DMS79 (cell line): ENCODE data around the gene PRKAR1B.

Experiments
- DNase-seq: peaks from one replicate; lab custom pipeline; 2025; lab: John Stamatoyannopoulos, UW

The PRKAR1B gene

GRCh38 chr7:602341-603141 is 124.5 kb downstream of the PRKAR1B start:
- no peak for DNase-seq

DNA sequence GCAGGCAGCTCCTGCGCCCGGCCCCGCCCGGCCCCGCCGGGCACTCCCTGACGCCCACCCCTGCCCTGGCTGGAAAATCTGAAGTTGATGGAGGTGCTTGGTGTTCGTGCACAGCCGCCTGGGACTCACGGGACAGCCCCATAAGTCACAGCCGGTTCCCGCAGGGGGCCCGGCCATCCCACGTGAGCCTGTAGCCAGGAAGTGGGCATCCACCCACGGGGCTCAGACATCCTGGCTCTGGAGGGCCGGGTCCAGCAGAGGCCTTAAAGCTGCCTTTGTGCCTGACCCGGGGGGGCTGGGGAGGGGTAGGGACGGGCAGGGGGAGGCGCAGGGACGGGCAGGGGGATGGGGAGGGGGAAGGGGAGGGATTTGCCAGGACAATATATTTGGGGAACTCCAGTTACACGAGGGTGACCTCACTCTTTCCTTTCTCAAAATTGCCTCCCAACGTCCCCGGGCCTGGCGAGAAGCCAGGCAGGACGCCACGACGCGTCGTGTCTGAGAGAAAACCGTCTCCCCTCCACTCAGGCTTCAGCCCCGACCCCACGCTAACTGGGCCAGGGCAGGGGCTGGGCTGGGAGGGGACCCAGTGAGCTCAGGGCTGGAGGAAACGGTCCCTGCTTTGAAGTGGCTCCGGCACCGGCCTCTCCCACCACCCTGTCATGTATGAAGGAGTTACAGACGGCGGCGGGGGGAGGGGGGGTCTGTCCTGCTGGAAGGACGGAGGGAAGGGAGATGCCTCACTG is 125.3 kb downstream of the PRKAR1B start:
- DNase-seq = no peak

DNA sequence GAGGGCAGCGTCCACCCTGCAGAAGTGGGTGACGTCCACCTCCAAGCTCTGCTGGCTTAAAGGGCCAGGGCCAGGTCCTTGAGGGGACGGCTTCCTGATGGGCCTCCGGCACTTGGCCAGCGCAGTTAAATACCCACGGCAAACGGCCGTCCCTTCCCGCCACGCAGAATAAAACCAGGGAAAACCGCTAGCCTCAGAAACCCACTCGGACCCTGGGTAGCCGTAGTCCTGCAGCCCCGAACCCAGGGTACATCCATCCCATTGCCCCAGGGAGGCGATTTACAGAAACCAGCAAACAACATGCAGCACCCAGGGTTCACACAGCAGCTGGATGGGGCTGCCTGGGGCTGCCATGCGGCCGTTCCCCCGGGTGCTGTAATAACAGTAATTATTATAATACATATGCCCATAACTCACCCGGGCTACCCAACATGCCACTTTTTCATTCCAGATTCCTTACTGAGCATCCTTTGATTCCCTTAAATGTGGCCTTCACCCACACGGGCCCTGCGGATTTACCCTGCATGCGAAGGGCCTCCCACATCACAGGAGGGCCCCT is 126.0 kb downstream of the PRKAR1B start:
- DNase-seq = no peak

DNA sequence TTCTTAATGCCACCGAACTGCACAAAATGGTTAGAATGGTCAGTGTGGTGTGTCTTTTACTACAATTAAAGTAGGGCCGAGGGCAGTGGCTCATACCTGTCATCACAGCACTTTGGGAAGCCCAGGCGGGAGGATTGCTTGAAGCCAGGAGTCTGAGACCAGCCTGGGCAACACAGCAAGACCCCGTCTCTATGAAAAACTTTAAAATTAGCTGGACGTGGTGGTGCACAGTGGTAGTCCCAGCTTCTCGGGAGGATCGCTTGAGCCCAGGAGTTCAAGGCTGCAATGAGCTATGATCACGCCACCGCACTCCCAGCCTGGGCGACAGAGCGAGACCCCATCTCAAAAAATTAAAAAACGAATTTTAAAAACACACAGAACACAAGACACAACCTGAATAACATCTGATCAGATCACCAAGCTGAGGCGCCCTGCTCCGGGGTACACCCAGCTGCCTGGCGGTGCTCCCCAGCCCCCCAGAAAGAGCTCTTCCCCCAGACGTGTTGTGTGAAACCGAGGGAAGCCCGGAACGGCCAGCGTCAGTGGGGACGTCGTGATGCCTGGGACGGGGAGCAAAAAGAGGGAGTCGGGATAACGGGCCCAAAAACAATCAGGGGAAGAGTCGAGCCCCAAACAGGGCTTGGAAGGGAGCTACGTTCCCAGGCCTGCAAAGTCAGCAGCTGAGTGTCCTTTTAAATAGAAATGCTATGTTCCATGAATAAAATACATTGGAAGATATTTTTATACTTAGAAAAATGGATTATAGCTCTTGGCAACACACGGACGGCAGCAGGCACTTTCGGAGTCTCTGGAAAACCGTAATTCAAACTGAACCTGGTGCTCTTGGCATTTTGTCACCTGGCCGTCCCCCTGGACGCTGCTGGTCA is 126.7 kb downstream of the PRKAR1B start:
- no peak for DNase-seq

DNA sequence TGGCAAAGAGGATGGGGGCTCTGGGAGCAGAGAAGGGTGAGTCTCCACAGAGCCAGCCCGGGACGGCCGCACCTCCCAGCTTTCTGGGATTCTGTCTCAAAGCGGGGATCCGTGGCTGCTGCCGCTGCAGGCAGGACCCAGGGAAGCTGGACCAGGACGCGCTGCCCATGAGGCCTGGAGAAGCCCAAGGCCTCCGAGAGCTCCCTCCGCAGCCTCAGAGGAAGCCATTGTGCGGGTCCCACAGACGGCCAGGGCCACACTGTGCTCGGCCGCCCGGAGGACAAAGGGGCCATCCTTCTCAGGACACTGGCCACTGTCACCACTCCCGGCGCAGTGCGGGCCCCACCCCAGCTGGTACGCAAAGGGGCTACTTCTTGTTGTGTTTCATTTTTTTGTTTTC is 128.2 kb downstream of the PRKAR1B start:
- no peak for DNase-seq

GRCh38 chr7:597348-598178 is 129.5 kb downstream of the PRKAR1B start:
- DNase-seq = no peak

DNA sequence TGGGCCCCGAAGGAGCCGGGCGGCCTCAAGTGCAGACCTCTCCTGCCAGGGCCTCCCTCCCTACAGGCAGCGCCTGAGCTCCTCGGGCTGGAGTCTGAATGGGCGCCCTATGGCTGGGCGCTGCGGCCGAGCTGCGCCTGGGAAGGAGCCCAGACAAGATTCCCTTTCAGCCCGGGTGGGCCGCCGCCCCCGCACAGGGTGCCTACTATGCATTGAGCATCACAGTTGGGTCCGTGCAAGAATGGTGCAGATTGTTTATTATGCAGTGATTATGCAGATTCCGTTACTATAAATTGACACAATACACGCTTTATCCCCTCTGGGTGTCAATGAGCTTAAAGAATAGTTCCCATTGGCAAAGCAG is 130.3 kb downstream of the PRKAR1B start:
- DNase-seq = no peak

DNA sequence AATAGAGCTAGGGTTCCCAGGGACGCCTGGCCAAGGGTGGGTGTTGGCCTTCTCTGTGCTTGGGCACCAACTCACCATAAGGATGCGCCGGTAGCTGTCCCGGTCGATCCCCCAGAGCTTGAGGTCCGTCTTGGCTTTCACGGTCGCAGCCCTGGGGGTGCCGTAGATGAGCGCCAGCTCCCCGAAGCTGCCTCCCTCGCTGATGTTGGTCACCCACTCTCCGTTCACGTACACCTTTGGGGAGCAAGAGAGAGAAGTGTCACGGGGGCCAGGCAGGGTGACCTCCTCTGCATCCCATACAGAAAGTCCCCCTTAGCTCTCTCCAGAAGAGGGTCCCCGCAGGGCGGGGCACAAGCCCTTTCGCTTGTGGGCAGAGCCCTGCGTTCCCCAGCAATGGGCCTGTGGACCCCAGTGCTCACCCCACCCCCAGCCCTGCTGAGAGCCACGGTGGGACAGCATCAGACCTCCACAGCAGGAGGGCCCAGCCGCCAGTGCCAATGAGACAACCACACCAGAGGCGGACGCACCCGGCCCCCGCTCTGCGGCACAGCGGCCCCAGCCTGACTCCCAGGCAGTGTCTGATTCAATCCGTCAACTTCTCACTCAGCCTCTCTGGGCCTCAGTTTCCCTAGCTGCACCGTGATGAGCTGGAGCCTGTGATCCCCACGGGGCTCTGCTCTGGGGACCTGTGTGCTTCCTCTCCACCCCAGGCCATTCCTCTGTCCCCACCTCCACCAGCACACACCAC is 130.8 kb downstream of the PRKAR1B start:
- no peak for DNase-seq

DNA sequence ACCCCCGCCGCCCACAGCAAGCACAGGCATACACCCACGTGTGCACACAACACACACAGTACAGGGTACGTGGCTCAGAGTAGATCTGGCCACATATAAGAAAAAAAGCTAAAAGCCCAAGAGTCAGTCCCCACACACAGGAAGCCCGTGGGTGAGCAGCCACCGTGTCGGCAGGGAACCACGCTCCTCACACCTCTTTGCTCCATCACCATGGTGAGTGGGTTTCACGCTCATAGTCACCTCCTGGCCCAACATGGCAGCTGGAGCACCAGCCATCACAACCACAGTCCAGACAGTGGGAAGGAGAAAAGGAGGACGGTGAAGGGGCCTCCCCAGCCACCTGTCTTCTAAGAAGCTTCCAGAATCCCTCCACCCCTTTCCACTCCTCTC is 131.5 kb downstream of the PRKAR1B start:
- DNase-seq = no peak

GRCh38 chr7:594920-595620 is 132.0 kb downstream of the PRKAR1B start:
- no peak for DNase-seq

DNA sequence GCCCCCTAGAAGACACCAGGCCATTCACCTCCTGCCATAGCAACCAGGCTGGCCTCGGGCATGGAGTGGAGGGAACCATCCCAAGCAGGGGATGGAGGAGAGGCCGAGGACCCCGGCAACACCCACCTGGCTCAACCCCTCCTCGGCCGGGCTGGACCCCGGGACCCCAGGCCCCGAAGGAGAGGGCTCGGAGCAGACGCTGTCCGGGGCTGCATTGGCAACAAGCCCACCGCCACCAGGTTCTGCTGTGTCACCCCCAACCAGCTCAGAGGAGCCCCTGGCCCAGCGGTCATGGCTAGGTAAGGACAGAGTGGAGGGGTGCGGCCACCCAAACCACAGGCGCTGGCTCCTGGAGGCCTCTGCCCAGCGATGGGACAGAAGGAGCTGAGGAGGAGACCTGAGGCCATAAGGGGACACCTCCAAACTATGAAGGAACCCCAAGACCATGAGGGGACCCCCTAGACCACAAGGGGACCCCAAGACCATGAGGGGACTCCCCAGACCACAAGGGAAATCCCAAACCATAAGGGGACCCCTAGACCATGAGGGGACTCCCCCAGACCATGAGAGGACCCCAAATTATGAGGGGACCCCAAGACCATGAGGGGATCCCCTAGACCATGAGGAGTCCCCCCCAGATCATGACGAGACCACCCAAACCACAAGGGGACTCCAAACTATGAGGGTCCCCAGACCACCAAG is 132.7 kb downstream of the PRKAR1B start:
- no peak for DNase-seq

DNA sequence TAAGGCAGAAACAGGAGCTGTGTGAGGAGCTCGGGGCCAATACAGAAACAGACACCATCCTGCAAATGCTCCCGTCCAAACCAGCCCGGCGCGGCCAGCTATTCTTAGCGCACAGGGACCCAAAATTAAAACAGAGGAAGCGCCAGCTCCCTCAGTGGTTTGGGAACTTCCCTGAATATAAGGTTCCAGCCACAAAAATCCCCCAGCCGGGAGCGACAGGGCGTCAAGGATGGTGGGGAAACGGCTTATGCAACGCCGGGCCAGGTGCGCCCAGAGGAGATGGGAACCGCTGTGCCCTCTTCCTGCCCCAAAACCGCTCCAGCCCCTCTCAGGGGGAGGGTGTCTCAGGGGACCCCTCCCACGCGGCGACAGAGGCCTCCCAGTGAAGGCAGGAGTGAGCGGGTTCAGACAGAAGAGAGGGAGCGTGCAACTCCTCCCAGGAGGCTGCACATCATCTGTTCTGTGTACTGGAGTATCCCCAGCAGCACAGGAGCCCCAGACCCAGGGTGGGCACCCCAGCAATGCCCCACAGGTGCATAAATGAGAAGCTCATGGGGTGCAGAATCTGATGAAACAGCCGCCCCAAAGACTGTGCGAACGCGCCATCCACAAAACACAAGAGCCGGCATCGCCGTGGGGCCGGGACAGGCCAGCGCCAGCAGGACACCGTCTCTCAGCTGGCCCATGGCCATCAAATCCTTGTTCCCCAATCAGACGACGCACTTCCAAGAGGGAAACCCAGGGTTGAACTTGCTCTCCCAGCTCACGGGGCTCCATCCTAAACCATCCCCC is 133.6 kb downstream of the PRKAR1B start:
- DNase-seq = no peak

DNA sequence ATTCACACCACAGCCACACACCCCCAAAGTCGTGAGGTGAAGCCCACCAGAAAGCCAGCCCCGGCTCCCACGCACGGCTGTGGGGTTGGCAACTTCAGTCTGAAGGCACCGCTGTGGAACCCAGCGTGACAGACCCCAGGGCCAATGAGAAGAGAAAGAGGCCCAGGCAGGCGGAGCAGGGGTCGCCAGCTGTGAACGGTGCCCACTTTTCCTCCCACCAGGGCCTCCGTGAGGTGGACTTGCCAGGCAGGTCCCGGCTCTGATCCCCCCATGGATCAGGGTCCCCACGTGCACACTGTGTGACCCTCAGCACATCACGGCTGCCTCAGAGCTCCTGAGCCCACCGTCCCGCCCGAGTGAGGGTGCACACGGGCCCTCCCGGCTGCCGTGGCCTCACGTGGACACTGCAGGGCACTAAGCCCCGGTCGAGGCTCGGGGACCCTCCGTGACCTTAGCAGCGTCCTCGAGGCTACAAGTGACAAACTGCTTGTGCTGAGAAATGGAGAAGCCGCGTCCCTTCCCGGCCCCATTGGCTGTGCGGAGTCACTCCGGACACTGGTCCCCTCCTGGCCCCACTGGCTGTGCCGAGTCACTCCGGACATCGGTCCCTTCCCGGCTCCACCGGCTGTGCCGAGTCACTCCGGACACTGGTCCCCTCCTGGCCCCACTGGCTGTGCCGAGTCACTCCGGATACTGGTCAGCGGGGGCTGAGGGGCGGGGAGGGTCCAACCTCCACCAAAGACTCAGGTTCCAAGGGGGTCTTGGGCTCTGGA is 135.0 kb downstream of the PRKAR1B start:
- DNase-seq = no peak

DNA sequence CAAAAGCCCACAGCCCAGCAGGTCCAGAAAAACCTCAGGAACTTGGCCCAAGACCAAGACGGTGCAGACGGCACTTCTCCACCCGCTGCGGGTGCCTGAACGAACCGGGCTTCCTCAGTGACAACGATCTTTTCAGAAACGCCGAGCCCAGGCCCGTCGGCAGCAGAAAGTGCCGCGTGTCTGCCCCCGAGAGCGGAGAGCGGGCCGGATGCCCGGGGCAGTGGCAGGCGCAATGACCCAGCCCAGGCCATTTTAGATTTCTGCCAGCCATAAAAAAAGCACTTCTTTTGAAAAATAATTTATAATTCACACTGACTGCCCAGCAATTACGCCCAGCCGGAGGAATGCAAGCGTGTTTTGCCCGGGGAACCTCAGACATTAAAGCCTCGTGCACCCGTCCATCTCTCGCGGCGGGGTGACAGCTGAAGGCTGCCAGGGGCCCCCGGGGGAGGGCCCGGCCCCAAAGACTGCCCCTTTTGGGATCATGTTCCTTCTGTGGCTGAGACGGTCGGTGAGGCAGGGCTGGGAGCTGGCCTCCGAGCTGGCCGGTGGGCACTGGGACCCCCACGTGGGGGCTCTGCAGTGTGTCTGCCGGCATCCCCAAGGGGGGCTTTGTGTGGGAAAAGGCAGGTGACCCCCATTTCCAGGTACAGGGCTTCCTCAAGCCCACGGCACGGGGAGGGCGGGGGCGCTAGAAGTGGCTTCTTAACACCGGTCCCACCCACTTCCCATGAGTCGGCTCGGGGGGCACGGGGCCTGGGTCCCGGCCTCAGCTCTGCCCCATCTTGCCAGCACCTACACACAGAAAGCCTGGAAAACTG is 136.1 kb downstream of the PRKAR1B start:
- peak; percentile 35 for DNase-seq

DNA sequence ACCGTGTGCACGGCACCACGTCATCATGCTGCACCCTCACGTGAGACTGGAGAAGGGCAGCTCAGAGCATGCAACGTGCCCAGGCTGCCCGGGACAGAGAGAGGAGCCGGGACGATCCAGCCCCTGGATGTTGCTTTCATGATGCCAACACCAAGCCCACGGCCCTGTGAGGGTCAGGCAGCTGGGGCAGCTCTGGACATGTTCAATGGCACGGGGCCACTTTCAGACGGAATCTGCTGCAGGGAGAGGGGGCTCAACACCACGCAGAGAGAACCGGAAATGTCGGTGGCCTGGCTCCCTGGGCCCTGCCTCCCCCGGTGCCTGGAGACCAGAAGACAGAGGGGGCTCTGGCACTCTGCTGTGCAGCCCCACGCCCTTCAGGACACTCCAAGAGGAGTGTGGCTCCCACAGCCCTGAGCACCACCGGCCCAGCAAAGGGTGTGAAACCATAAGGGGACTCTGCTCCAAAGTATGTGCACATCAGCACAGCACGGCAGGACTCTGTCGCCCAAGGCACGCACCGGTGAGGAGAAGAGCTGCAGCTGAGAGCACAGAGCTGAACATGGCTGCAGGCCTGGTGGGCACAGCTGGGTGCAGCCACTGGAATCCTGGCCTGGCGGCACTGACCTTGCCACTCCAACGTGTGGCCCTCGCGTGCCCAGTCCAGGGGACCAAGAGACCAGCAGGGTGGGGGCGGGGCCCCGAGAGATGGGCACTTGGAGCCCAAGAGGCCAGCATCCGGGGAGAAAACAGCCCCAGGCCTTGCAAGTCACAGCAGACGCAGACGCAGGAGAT is 137.1 kb downstream of the PRKAR1B start:
- DNase-seq = no peak

- no peak for DNase-seq
Measured at GRCh38 chr7:587767-588166, 139.3 kb downstream of the PRKAR1B start.
